Measurements from ENCODE around the gene FRMD4A.

The FRMD4A gene

GRCh38 chr10:14250496-14251076 lies 80.1 kb downstream of the FRMD4A start:
- Histone ChIP-seq H4K20me1 (ENCODE audit: control insufficient read depth, insufficient read depth, low read depth, low read length) (no peaks in the 10 kb centered on the region), H3F3A (ENCODE audit: control insufficient read depth, insufficient read depth) (no peaks in the 10 kb centered on the region), H3K4me1 (ENCODE audit: control insufficient read depth, low read length) (no peaks in the 10 kb centered on the region), H3K36me3 (ENCODE audit: control insufficient read depth, low read length) (no peaks in the 10 kb centered on the region), H3K9me3 (ENCODE audit: control insufficient read depth, insufficient read depth, low read length) (no peaks in the 10 kb centered on the region), H3K4me2 (ENCODE audit: low read length) (no peak overlapping the region), H3K4me3 (ENCODE audit: low read length) (no peak overlapping the region), H3K9me2 (replicated peaks; ENCODE audit: control insufficient read depth, low read length) (no peaks in the 10 kb centered on the region), H3K27ac (ENCODE audit: low read depth, low read length) (no peak overlapping the region), H3K27me3 (ENCODE audit: control insufficient read depth, low read length) (peaks cover 10% of the 10 kb centered on the region; the same call in 1 of the 2 replicates), H3K79me2 (ENCODE audit: control insufficient read depth, low read length) (no peaks in the 10 kb centered on the region)
- no peak for TF ChIP-seq CTCF (IDR thresholded peaks at IDR 0.05; ENCODE audit: low read depth, low read length, poor library complexity, severe bottlenecking)
- TF ChIP-seq EZH2phosphoT487 (IDR thresholded peaks at IDR 0.05; ENCODE audit: borderline replicate concordance, low read length): no peak

- TF ChIP-seq CTCF (IDR thresholded peaks at IDR 0.05; ENCODE audit: low read depth, low read length, poor library complexity, severe bottlenecking) (no peak), EZH2phosphoT487 (IDR thresholded peaks at IDR 0.05; ENCODE audit: borderline replicate concordance, low read length) (no peak)
- H3K9me3 ChIP-seq (ENCODE audit: control insufficient read depth, insufficient read depth, low read length): no peaks in the 10 kb centered on the region
Observed at GRCh38 chr10:14247377-14248116, 83.2 kb downstream of the FRMD4A start.

GRCh38 chr10:14244801-14245211 lies 85.9 kb downstream of the FRMD4A start:
- Histone ChIP-seq H3K4me1 (ENCODE audit: control insufficient read depth, low read length) (no peaks in the 10 kb centered on the region), H3K4me3 (ENCODE audit: low read length) (no peak overlapping the region), H3K4me2 (ENCODE audit: low read length) (no peak overlapping the region), H3K9me3 (ENCODE audit: control insufficient read depth, insufficient read depth, low read length) (no peaks in the 10 kb centered on the region), H4K20me1 (ENCODE audit: control insufficient read depth, insufficient read depth, low read depth, low read length) (no peaks in the 10 kb centered on the region), H3K27me3 (ENCODE audit: control insufficient read depth, low read length) (peaks cover 7% of the 10 kb centered on the region; the same call in 1 of the 2 replicates), H3K9me2 (replicated peaks; ENCODE audit: control insufficient read depth, low read length) (no peaks in the 10 kb centered on the region), H3K36me3 (ENCODE audit: control insufficient read depth, low read length) (no peaks in the 10 kb centered on the region), H3K79me2 (ENCODE audit: control insufficient read depth, low read length) (no peaks in the 10 kb centered on the region), H3F3A (ENCODE audit: control insufficient read depth, insufficient read depth) (no peaks in the 10 kb centered on the region), H3K27ac (ENCODE audit: low read depth, low read length) (no peak overlapping the region)
- TF ChIP-seq CTCF (IDR thresholded peaks at IDR 0.05; ENCODE audit: low read depth, low read length, poor library complexity, severe bottlenecking) (no peak), EZH2phosphoT487 (IDR thresholded peaks at IDR 0.05; ENCODE audit: borderline replicate concordance, low read length) (no peak)

More at GRCh38 chr10:14247377-14248116, 83.2 kb downstream of the FRMD4A start:
- Histone ChIP-seq H3K36me3 (ENCODE audit: control insufficient read depth, low read length) (no peaks in the 10 kb centered on the region), H3K27ac (ENCODE audit: low read depth, low read length) (no peak overlapping the region), H3K4me1 (ENCODE audit: control insufficient read depth, low read length) (no peaks in the 10 kb centered on the region), H3F3A (ENCODE audit: control insufficient read depth, insufficient read depth) (no peaks in the 10 kb centered on the region), H3K79me2 (ENCODE audit: control insufficient read depth, low read length) (no peaks in the 10 kb centered on the region), H3K9me2 (replicated peaks; ENCODE audit: control insufficient read depth, low read length) (no peaks in the 10 kb centered on the region), H3K4me2 (ENCODE audit: low read length) (no peak overlapping the region), H4K20me1 (ENCODE audit: control insufficient read depth, insufficient read depth, low read depth, low read length) (no peaks in the 10 kb centered on the region), H3K4me3 (ENCODE audit: low read length) (no peak overlapping the region), H3K27me3 (ENCODE audit: control insufficient read depth, low read length) (peaks cover 3% of the 10 kb centered on the region; the same call in 1 of the 2 replicates)
